Measurements from ENCODE around the gene ZNF563.
"Not testable (repeated sequence)": the region's sequence is repeated elsewhere in the genome, so short reads cannot be mapped to it uniquely, and the experiment has no call there.

Gene ZNF563

GRCh38 chr19:12350185-12350889, 16.9 kb upstream of the ZNF563 start:
- H3K9me3 ChIP-seq (ENCODE audit: insufficient read depth, low read depth, low read length), result peaks cover 86% of the 10 kb centered on the region
- WGBS, result 96% methylated on average over 8 of the region's 8 CpGs

GRCh38 chr19:12346896-12347295, 13.5 kb upstream of the ZNF563 start:
- Histone ChIP-seq H3K4me1 (ENCODE audit: insufficient read depth, low read length) (no peaks in the 10 kb centered on the region), H3K27ac (ENCODE audit: low read depth, low read length) (no peak overlapping the region), H3K4me3 (ENCODE audit: low read length) (no peak overlapping the region), H3K9ac (ENCODE audit: low read depth, low read length) (no peak overlapping the region), H3K9me3 (ENCODE audit: insufficient read depth, low read depth, low read length) (peaks cover 77% of the 10 kb centered on the region), H3K36me3 (ENCODE audit: insufficient read depth, low read length) (peaks cover 25% of the 10 kb centered on the region), H3K27me3 (ENCODE audit: insufficient read depth, low read length) (no peaks in the 10 kb centered on the region)
- WGBS, result 88% methylated on average over 2 of the region's 2 CpGs

More at GRCh38 chr19:12350185-12350889, 16.9 kb upstream of the ZNF563 start:
- Histone ChIP-seq H3K27me3 (ENCODE audit: insufficient read depth, low read length) (no peaks in the 10 kb centered on the region), H3K4me1 (ENCODE audit: insufficient read depth, low read length) (no peaks in the 10 kb centered on the region), H3K27ac (ENCODE audit: low read depth, low read length) (no peak overlapping the region), H3K4me3 (ENCODE audit: low read length) (no peak overlapping the region), H3K36me3 (ENCODE audit: insufficient read depth, low read length) (peaks cover 25% of the 10 kb centered on the region), H3K9ac (ENCODE audit: low read depth, low read length) (no peak overlapping the region)

- no peak overlapping the region for H3K27ac ChIP-seq (ENCODE audit: low read depth, low read length)
- H3K4me1 ChIP-seq (ENCODE audit: insufficient read depth, low read length), result no peaks in the 10 kb centered on the region
- peaks cover 60% of the 10 kb centered on the region for H3K9me3 ChIP-seq (ENCODE audit: insufficient read depth, low read depth, low read length)
- H3K27me3 ChIP-seq (ENCODE audit: insufficient read depth, low read length), result no peaks in the 10 kb centered on the region
- no peak overlapping the region for H3K9ac ChIP-seq (ENCODE audit: low read depth, low read length)
- H3K36me3 ChIP-seq (ENCODE audit: insufficient read depth, low read length), result peaks cover 8% of the 10 kb centered on the region
- H3K4me3 ChIP-seq (ENCODE audit: low read length), result no peak overlapping the region
- 100% methylated on average over 1 of the region's 1 CpG for WGBS
These were observed 11.8 kb upstream of the ZNF563 start for GRCh38 chr19:12345197-12345596.

GRCh38 chr19:12331211-12331941, 2.1 kb downstream of the ZNF563 start:
- WGBS, result 83% methylated on average over 4 of the region's 4 CpGs
- Histone ChIP-seq H3K36me3 (ENCODE audit: insufficient read depth, low read length) (no peaks in the 10 kb centered on the region), H3K4me1 (ENCODE audit: insufficient read depth, low read length) (peaks cover 6% of the 10 kb centered on the region), H3K9me3 (ENCODE audit: insufficient read depth, low read depth, low read length) (no peaks in the 10 kb centered on the region), H3K27ac (ENCODE audit: low read depth, low read length) (no peak overlapping the region), H3K9ac (ENCODE audit: low read depth, low read length) (no peak overlapping the region), H3K27me3 (ENCODE audit: insufficient read depth, low read length) (peaks cover 16% of the 10 kb centered on the region), H3K4me3 (ENCODE audit: low read length) (no peak overlapping the region)

GRCh38 chr19:12330340-12330739, 3.1 kb downstream of the ZNF563 start:
- peaks cover 16% of the 10 kb centered on the region for H3K27me3 ChIP-seq (ENCODE audit: insufficient read depth, low read length)
- H3K27ac ChIP-seq (ENCODE audit: low read depth, low read length), result no peak overlapping the region
- H3K9ac ChIP-seq (ENCODE audit: low read depth, low read length), result no peak overlapping the region
- WGBS, result 95% methylated on average over 4 of the region's 4 CpGs
- no peaks in the 10 kb centered on the region for H3K9me3 ChIP-seq (ENCODE audit: insufficient read depth, low read depth, low read length)
- no peaks in the 10 kb centered on the region for H3K36me3 ChIP-seq (ENCODE audit: insufficient read depth, low read length)
- H3K4me3 ChIP-seq (ENCODE audit: low read length), result no peak overlapping the region
- H3K4me1 ChIP-seq (ENCODE audit: insufficient read depth, low read length), result peaks cover 6% of the 10 kb centered on the region

- Histone ChIP-seq H3K36me3 (ENCODE audit: insufficient read depth, low read length) (peaks cover 7% of the 10 kb centered on the region; the same call in 1 of the 2 replicates), H3K4me3 (ENCODE audit: low read length) (no peak overlapping the region), H3K27me3 (ENCODE audit: insufficient read depth, low read length) (no peaks in the 10 kb centered on the region), H3K9ac (ENCODE audit: low read depth, low read length) (no peak overlapping the region), H3K4me1 (ENCODE audit: insufficient read depth, low read length) (no peaks in the 10 kb centered on the region), H3K27ac (ENCODE audit: low read depth, low read length) (no peak overlapping the region), H3K9me3 (ENCODE audit: insufficient read depth, low read depth, low read length) (peaks cover 23% of the 10 kb centered on the region)
These were observed 7.7 kb downstream of the ZNF563 start for GRCh38 chr19:12325690-12326089.

- 95% methylated on average over 13 of the region's 13 CpGs for WGBS
- H3K36me3 ChIP-seq (ENCODE audit: insufficient read depth, low read length), result peaks cover 27% of the 10 kb centered on the region
- H3K4me3 ChIP-seq (ENCODE audit: low read length), result no peak overlapping the region
These were observed 14.5 kb downstream of the ZNF563 start for GRCh38 chr19:12318782-12319413.

GRCh38 chr19:12314553-12314952, 18.9 kb downstream of the ZNF563 start:
- WGBS, result 87% methylated on average over 7 of the region's 7 CpGs
- Histone ChIP-seq H3K9me3 (ENCODE audit: insufficient read depth, low read depth, low read length) (peaks cover 33% of the 10 kb centered on the region), H3K4me3 (ENCODE audit: low read length) (no peak overlapping the region), H3K27me3 (ENCODE audit: insufficient read depth, low read length) (no peaks in the 10 kb centered on the region), H3K27ac (ENCODE audit: low read depth, low read length) (no peak overlapping the region), H3K36me3 (ENCODE audit: insufficient read depth, low read length) (peaks cover 11% of the 10 kb centered on the region), H3K9ac (ENCODE audit: low read depth, low read length) (no peak overlapping the region), H3K4me1 (ENCODE audit: insufficient read depth, low read length) (no peaks in the 10 kb centered on the region)

More at GRCh38 chr19:12318782-12319413, 14.5 kb downstream of the ZNF563 start:
- no peaks in the 10 kb centered on the region for H3K4me1 ChIP-seq (ENCODE audit: insufficient read depth, low read length)
- H3K9me3 ChIP-seq (ENCODE audit: insufficient read depth, low read depth, low read length), result peaks cover 64% of the 10 kb centered on the region
- H3K27me3 ChIP-seq (ENCODE audit: insufficient read depth, low read length), result no peaks in the 10 kb centered on the region
- H3K9ac ChIP-seq (ENCODE audit: low read depth, low read length), result no peak overlapping the region
- no peak overlapping the region for H3K27ac ChIP-seq (ENCODE audit: low read depth, low read length)

- not testable (repeated sequence) for H3K27ac ChIP-seq (ENCODE audit: low read depth, low read length); H3K36me3 ChIP-seq (ENCODE audit: insufficient read depth, low read length); H3K4me3 ChIP-seq (ENCODE audit: low read length); H3K9me3 ChIP-seq (ENCODE audit: insufficient read depth, low read depth, low read length); H3K9ac ChIP-seq (ENCODE audit: low read depth, low read length); H3K27me3 ChIP-seq (ENCODE audit: insufficient read depth, low read length); H3K4me1 ChIP-seq (ENCODE audit: insufficient read depth, low read length)
- 94% methylated on average over 12 of the region's 12 CpGs for WGBS
These were observed 24.5 kb downstream of the ZNF563 start for GRCh38 chr19:12308891-12309290.

GRCh38 chr19:12295191-12295590, 38.2 kb downstream of the ZNF563 start:
- Histone ChIP-seq H3K9me3 (ENCODE audit: insufficient read depth, low read depth, low read length) (no peaks in the 10 kb centered on the region), H3K4me1 (ENCODE audit: insufficient read depth, low read length) (peaks cover 8% of the 10 kb centered on the region), H3K27ac (ENCODE audit: low read depth, low read length) (no peak overlapping the region), H3K4me3 (ENCODE audit: low read length) (peak overlapping the region; percentile 86), H3K36me3 (ENCODE audit: insufficient read depth, low read length) (peaks cover 4% of the 10 kb centered on the region; the same call in 1 of the 2 replicates), H3K27me3 (ENCODE audit: insufficient read depth, low read length) (no peaks in the 10 kb centered on the region), H3K9ac (ENCODE audit: low read depth, low read length) (no peak overlapping the region)
- 74% methylated on average over 9 of the region's 11 CpGs for WGBS
